ENCODE results near the gene VPS50.

- TF ChIP-seq CTCF (IDR thresholded peaks at IDR 0.05), result no peak
- no peak for TF ChIP-seq EZH2 (IDR thresholded peaks at IDR 0.05; ENCODE audit: borderline replicate concordance, insufficient read depth, low read depth, low read length, poor library complexity, severe bottlenecking)
These were observed 29.4 kb upstream of the VPS50 start for GRCh38 chr7:93202594-93203250.
